Nephron (organoid): ENCODE measurements around the gene TMCO2.

Experiments used
- H3K27ac Mint-ChIP-seq, 3 experiments: 2 replicates each; pipeline ENCODE4 v1.8.0; 2020; ENCODE audit warnings: mixed read lengths in 3 of 3, mild to moderate bottlenecking in 2 of 3, moderate library complexity in 1 of 3
- H3K27me3 Mint-ChIP-seq: 2 replicates; pipeline ENCODE4 v1.8.0; 2021; ENCODE audit warnings: low read depth, mild to moderate bottlenecking, moderate library complexity, mixed read lengths
- H3K36me3 Mint-ChIP-seq: 2 replicates; pipeline ENCODE4 v1.8.0; 2020; ENCODE audit warnings: low read depth, mixed read lengths
- H3K4me1 Mint-ChIP-seq: 2 replicates; pipeline ENCODE4 v1.8.0; 2020; ENCODE audit warnings: mixed read lengths
- H3K4me3 Mint-ChIP-seq, 3 experiments: 2 replicates each; pipeline ENCODE4 v1.8.0; 2020; ENCODE audit warnings: mild to moderate bottlenecking in 3 of 3, mixed read lengths in 3 of 3, moderate library complexity in 2 of 3
- H3K9me3 Mint-ChIP-seq: 2 replicates; pipeline ENCODE4 v1.8.0; 2020; ENCODE audit warnings: mixed read lengths
- CTCF ChIP-seq, 3 experiments: fragments of 200-600 bp; sonication (generic); IDR thresholded peaks; one replicate each; pipeline ENCODE4 v1.5.0; 2021; ENCODE audit warnings: antibody characterized with exemption in 3 of 3; ENCODE audit not compliant: unreplicated experiment in 3 of 3

Gene TMCO2

GRCh38 chr1:40268211-40268610 is 20.5 kb downstream of the TMCO2 start:
- TF ChIP-seq CTCF (IDR thresholded peaks at IDR 0.05; ENCODE audit: unreplicated experiment in 3 of 3): no peak
- Mint-ChIP-seq H3K27me3 (no peaks in the 10 kb centered on the region), H3K36me3 (peaks cover 50% of the 10 kb centered on the region), H3K4me3 (no peak overlapping the region), H3K4me1 (peaks cover 4% of the 10 kb centered on the region), H3K27ac (peak overlapping the region in 1 of 3 experiments; percentile 48), H3K9me3 (no peaks in the 10 kb centered on the region)

GRCh38 chr1:40270152-40270834 is 22.6 kb downstream of the TMCO2 start:
- Mint-ChIP-seq H3K36me3 (peaks cover 55% of the 10 kb centered on the region), H3K4me3 (no peak overlapping the region)

GRCh38 chr1:40272653-40273213 is 25.0 kb downstream of the TMCO2 start:
- Mint-ChIP-seq H3K27ac (peak overlapping the region; percentile 39 to 83 (median 79)), H3K9me3 (no peaks in the 10 kb centered on the region), H3K4me3 (no peak overlapping the region), H3K4me1 (peaks cover under 1% of the 10 kb centered on the region), H3K36me3 (peaks cover 60% of the 10 kb centered on the region), H3K27me3 (no peaks in the 10 kb centered on the region)
- TF ChIP-seq CTCF (IDR thresholded peaks at IDR 0.05; ENCODE audit: unreplicated experiment in 3 of 3): no peak

More at GRCh38 chr1:40270152-40270834, 22.6 kb downstream of the TMCO2 start:
- Mint-ChIP-seq H3K27me3 (no peaks in the 10 kb centered on the region), H3K27ac (no peak overlapping the region), H3K4me1 (peaks cover 4% of the 10 kb centered on the region), H3K9me3 (no peaks in the 10 kb centered on the region)
- TF ChIP-seq CTCF (IDR thresholded peaks at IDR 0.05; ENCODE audit: unreplicated experiment in 3 of 3): no peak

- TF ChIP-seq CTCF (IDR thresholded peaks at IDR 0.05; ENCODE audit: unreplicated experiment in 3 of 3): no peak
- H3K4me1 Mint-ChIP-seq: no peaks in the 10 kb centered on the region
- H3K36me3 Mint-ChIP-seq: peaks cover 59% of the 10 kb centered on the region
- H3K27ac Mint-ChIP-seq: peak overlapping the region; percentile 73 to 91 (median 79)
- no peaks in the 10 kb centered on the region for H3K9me3 Mint-ChIP-seq
- H3K27me3 Mint-ChIP-seq: no peaks in the 10 kb centered on the region
- peak overlapping the region in 1 of 3 experiments; percentile 34 for H3K4me3 Mint-ChIP-seq
Observed at GRCh38 chr1:40273547-40274166, 25.9 kb downstream of the TMCO2 start.

- Mint-ChIP-seq H3K27me3 (no peaks in the 10 kb centered on the region), H3K4me1 (no peaks in the 10 kb centered on the region), H3K4me3 (no peak overlapping the region), H3K36me3 (peaks cover 61% of the 10 kb centered on the region), H3K27ac (peak overlapping the region in 1 of 3 experiments; percentile 91), H3K9me3 (no peaks in the 10 kb centered on the region)
- TF ChIP-seq CTCF (IDR thresholded peaks at IDR 0.05; ENCODE audit: unreplicated experiment in 3 of 3): no peak
Observed at GRCh38 chr1:40274331-40274730, 26.6 kb downstream of the TMCO2 start.
